Keratinocyte (primary cell): ENCODE data around the gene SMIM12.

Source experiments
- EZH2 ChIP-seq: IDR thresholded peaks from one replicate; pipeline ENCODE4 v1.6.1; 2012; ENCODE audit warnings: inconsistent platforms, mild to moderate bottlenecking, low read length, moderate library complexity
- TF ChIP-seq, protein P1 (sequence below), 3 experiments: IDR thresholded peaks in 1 of 3; conservative IDR thresholded peaks in 1 of 3; optimal IDR thresholded peaks in 1 of 3; 2 replicates in 2 of 3; 3 replicates in 1 of 3; pipeline versions ENCODE3 to v1.5.1; 2011; ENCODE audit warnings: low read length in 3 of 3, mild to moderate bottlenecking in 3 of 3, moderate library complexity in 2 of 3, control low read depth in 1 of 3, inconsistent platforms in 1 of 3; ENCODE audit not compliant: insufficient read depth in 2 of 3; ENCODE audit errors: extremely low read depth in 1 of 3

DNA sequence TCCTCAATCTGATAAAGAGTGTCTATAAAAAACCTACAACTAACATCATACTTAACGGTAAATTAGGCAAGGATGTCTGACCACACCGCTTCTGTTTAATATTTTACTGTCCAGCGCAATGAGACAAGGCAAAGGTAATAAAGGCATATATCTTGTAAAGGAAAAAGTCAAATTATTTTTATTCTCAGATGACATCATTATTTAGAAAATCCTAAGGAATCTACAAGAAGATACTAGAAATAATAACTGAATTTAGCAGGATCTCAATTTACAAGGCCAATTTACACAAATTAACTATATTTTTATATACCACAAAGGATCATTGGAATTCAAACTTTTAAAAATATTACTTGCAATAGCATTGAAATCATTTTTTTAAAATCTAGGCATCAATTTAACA is 37.3 kb downstream of the SMIM12 start:
- TF ChIP-seq, protein P1, sequence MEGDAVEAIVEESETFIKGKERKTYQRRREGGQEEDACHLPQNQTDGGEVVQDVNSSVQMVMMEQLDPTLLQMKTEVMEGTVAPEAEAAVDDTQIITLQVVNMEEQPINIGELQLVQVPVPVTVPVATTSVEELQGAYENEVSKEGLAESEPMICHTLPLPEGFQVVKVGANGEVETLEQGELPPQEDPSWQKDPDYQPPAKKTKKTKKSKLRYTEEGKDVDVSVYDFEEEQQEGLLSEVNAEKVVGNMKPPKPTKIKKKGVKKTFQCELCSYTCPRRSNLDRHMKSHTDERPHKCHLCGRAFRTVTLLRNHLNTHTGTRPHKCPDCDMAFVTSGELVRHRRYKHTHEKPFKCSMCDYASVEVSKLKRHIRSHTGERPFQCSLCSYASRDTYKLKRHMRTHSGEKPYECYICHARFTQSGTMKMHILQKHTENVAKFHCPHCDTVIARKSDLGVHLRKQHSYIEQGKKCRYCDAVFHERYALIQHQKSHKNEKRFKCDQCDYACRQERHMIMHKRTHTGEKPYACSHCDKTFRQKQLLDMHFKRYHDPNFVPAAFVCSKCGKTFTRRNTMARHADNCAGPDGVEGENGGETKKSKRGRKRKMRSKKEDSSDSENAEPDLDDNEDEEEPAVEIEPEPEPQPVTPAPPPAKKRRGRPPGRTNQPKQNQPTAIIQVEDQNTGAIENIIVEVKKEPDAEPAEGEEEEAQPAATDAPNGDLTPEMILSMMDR (optimal IDR thresholded peaks at IDR 0.05 in 1 of 3, IDR thresholded peaks at IDR 0.05 in 1 of 3, conservative IDR thresholded peaks at IDR 0.05 in 1 of 3; ENCODE audit: extremely low read depth in 1 of 3, insufficient read depth in 2 of 3, low read length in 3 of 3), result no peak
- no peak for TF ChIP-seq EZH2
